ENCODE results near the gene STRN3. TPM values are rescaled to one million over a fixed set of nuclear protein-coding genes. Genes with fewer than 3 reads are reported as not detected.
A peak's percentile ranks its signal among the peaks of the same experiment; 100 is the strongest.

STRN3 gene
- total RNA-seq, 6 experiments from 2014 or later = 19.5 to 28.0 (median 21.5) TPM

DNA sequence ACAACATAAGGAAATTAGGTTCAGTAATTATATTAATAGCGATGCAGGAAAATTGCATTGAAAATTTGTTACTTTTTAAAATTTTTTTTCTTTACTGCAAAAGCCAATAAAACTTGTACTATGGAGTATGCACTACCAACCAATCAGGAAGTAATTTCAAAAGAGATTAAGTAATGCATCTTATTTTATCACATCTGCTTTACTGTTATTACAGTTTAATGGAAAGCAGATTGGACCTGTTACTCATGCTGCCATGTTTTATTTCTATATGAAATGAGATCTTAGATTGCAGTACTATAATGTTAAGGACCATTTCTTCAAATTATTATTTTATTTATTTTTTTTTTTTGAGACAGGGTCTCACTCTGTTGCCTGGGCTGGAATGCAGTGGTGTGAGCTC is 1.7 kb upstream of the STRN3 start:
- TF ChIP-seq POLR2A (IDR thresholded peaks at IDR 0.05) = no peak
- TF ChIP-seq, protein P1, sequence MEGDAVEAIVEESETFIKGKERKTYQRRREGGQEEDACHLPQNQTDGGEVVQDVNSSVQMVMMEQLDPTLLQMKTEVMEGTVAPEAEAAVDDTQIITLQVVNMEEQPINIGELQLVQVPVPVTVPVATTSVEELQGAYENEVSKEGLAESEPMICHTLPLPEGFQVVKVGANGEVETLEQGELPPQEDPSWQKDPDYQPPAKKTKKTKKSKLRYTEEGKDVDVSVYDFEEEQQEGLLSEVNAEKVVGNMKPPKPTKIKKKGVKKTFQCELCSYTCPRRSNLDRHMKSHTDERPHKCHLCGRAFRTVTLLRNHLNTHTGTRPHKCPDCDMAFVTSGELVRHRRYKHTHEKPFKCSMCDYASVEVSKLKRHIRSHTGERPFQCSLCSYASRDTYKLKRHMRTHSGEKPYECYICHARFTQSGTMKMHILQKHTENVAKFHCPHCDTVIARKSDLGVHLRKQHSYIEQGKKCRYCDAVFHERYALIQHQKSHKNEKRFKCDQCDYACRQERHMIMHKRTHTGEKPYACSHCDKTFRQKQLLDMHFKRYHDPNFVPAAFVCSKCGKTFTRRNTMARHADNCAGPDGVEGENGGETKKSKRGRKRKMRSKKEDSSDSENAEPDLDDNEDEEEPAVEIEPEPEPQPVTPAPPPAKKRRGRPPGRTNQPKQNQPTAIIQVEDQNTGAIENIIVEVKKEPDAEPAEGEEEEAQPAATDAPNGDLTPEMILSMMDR (IDR thresholded peaks at IDR 0.05) = no peak

DNA sequence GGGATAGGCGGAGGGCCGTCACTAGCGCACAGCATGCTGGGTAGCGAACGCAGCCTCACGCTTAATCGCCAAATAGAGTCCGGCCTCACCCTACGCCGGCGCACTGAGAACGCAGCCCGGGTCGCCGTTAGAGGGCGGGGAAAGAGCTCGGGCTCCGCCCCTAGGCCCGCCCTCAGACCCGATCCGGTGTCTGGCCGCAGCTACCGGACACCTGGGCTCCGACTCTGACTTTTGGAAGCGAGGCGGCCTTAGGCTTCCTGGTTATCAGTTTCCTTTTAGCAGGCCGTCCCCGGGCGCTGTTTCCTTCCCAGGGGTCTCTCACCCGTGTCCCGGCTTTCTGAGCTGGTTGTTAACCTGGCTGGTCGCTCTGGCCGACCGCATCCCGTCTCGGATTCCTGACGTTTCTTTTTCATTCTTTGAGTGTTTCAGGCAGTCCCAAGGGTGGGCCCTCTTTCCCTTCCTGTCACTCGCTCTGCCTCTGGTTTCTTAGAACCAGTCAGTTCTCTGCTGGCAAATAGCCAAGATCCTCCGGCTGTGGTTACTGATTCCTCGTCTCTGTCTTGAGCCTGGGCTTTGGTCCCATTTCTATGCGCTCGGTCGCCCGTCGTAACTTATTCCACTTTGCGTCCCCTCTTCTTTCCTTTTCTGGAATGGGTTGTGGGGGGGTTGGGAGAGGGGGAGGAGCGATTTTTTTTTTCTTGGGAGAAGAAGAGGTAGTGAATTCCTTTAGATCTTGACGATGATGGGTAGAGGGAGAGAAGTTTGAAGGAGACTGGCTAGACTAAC is 464 bp upstream of the STRN3 start:
- Histone ChIP-seq H3K27ac (peak overlapping the region; percentile 98 to 99 (median 98)), H3K27me3 (no peaks in the 10 kb centered on the region), H3K9me3 (no peaks in the 10 kb centered on the region), H3K4me1 (peaks cover 0 to 8% (median 0%) of the 10 kb centered on the region in 4 donors), H3K4me3 (peak overlapping the region; percentile 92 to 95 (median 93)), H3K36me3 (no peaks in the 10 kb centered on the region)
- TF ChIP-seq POLR2A (IDR thresholded peaks at IDR 0.05) = peak; percentile 94
- TF ChIP-seq, protein P1 (IDR thresholded peaks at IDR 0.05) = peak in 1 of 4 donors; percentile 17
- WGBS (ENCODE audit: insufficient coverage, low coverage, low lambda C conversion rate, missing lambda C conversion rate) = under 1% methylated on average over 23 of the region's 48 CpGs
- ATAC-seq = peak; percentile 91 to 98 (median 93)
- intact Hi-C loops (cut with DNase I) = no loop called here
- DNase-seq = peak; percentile 98

More for the DNA sequence above, 1.7 kb upstream of the STRN3 start:
- 100% methylated on average over 1 of the region's 1 CpG for WGBS (ENCODE audit: insufficient coverage, low coverage, low lambda C conversion rate, missing lambda C conversion rate)
- peaks cover 0 to 13% (median 3%) of the 10 kb centered on the region in 4 donors for H3K4me1 ChIP-seq
- DNase-seq = no peak
- no peaks in the 10 kb centered on the region for H3K27me3 ChIP-seq
- no peak for ATAC-seq
- no peaks in the 10 kb centered on the region for H3K36me3 ChIP-seq
- H3K4me3 ChIP-seq = peak overlapping the region in 2 of 3 donors; percentile 92 to 93
- H3K27ac ChIP-seq = peak overlapping the region in 2 of 3 donors; percentile 98 to 99
- no peaks in the 10 kb centered on the region for H3K9me3 ChIP-seq
- intact Hi-C loops (cut with DNase I) = no loop called here

DNA sequence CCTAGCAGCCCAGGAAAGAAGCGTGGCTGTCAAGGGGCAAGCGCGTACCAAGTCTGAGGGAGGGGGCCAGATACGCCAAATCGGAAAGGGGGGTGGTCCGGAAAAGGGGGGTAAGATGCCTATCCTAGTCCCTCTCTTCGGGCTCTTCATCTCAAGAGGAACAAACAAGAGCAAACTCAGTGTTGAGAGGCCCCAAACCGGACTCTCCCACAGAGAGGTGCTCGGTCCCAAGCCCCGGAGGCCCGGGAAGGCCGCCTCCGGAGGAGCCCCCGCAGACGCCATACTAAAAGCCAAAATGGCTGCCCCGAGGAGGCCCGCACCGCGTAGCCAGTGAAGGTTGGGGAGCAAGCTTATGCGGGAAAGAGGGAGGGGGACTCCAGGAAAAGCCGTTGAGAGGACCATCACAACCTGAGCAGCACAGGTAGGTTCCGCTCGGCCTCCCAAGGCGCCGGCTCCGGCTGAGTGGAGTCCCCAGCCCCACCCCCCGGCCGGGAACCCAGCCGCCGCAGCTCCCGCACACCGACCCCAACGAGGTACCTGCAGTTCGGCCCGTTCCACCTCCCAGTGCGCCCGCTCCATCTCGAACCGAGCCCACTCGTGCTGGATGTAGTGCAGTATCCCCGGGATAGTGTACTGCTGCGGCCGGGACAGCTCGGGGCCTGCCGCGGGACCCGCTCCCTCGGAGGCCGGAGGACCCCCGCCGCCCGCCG is 657 bp downstream of the STRN3 start, which contains the start of gene AP4S1:
TSS of gene AP4S1 (plus strand) at position 283 of the 710 bp plus-strand sequence. CDS start 40,548 bp downstream, outside the sequence.
- peak; percentile 64 to 71 (median 68) for DNase-seq
- Histone ChIP-seq H3K27me3 (no peaks in the 10 kb centered on the region), H3K27ac (peak within 1 kb of the TSS; percentile 98 to 99 (median 98)), H3K4me3 (peak within 1 kb of the TSS; percentile 92 to 95 (median 93)), H3K9me3 (no peaks in the 10 kb centered on the region), H3K4me1 (peaks cover 0 to 18% (median 2%) of the 10 kb centered on the region in 4 donors), H3K36me3 (no peaks in the 10 kb centered on the region)
- TF ChIP-seq POLR2A (IDR thresholded peaks at IDR 0.05) = no peak
- TF ChIP-seq, protein P1 (IDR thresholded peaks at IDR 0.05) = no peak
- WGBS (ENCODE audit: insufficient coverage, low coverage, low lambda C conversion rate, missing lambda C conversion rate) = 0% methylated on average over 17 of the region's 53 CpGs
- intact Hi-C loops (cut with DNase I) = no loop called here
- ATAC-seq = peak; percentile 5 to 24 (median 14)

DNA sequence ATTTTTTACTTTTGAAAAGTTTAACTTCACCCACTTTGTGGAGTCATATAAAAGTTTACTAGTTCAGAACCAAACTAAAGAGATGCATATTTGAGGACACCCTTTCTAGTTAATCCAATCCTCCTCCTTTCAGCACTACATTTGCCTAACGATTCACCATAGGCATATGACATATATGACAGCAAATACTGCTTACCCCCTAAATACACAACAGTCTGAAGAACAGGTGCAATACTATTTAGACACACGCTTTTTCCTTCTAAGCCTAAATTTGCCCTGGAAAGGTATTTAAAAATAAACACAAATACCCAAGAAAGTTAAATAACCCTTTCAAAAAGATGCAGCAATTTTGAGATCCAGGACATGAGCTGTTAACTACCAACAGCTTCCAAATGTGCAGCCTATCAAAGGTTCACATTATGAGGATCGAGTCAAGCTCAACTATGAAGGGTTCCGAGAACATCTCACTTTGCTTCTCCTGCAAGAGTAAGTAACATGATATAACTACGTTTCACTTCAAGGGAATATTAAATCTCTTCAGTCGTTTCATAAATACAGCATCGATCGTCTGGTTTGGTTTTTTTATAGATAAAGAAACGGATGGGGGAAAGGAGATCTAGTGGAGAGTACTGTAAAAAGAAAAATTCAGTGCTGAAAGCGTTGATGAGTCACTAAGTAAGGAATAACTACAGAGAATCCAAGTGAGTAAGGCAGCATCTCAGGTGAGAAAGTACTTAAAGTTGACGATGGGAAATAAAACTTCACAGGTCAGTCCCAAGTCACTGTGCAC is 1.4 kb downstream of the STRN3 start:
- Histone ChIP-seq H3K4me1 (peaks cover 0 to 25% (median 2%) of the 10 kb centered on the region in 4 donors), H3K27ac (peak overlapping the region; percentile 98 to 99 (median 98)), H3K9me3 (no peaks in the 10 kb centered on the region), H3K4me3 (peak overlapping the region; percentile 92 to 95 (median 93)), H3K36me3 (peaks cover 0 to 3% (median 0%) of the 10 kb centered on the region in 4 donors), H3K27me3 (no peaks in the 10 kb centered on the region)
- 3% methylated on average over 11 of the region's 11 CpGs for WGBS (ENCODE audit: insufficient coverage, low coverage, low lambda C conversion rate, missing lambda C conversion rate)
- no peak for TF ChIP-seq POLR2A (IDR thresholded peaks at IDR 0.05)
- TF ChIP-seq, protein P1 (IDR thresholded peaks at IDR 0.05) = no peak
- no peak for ATAC-seq
- DNase-seq = no peak
- intact Hi-C loops (cut with DNase I) = no loop called here

Data from right lobe of liver (tissue), 6 donors.